Panc1 (cell line): Measurements from ENCODE around the gene APBB2. TPM values are rescaled to one million over a fixed set of nuclear protein-coding genes. Genes with fewer than 3 reads are reported as not detected.

Source experiments
- ATAC-seq: fragments of 200-7000 bp; cut with Tn5 transposase; 2 replicates; pipeline ENCODE4 v1.9.1; 2020; ENCODE audit warnings: mild to moderate bottlenecking, moderate library complexity
- BruUV-seq: library from RNA; stranded (reverse); fragments of 400-500 nt; replicated peaks from 2 replicates; lab custom pipeline; 2021; lab: Mats Ljungman, UMichigan
- CTCF ChIA-PET: fragments of 300-600 bp; sonication (Branson Sonifier 250); formaldehyde crosslinking; loops from one replicate; lab custom pipeline; 2022; ENCODE audit warnings: antibody characterized with exemption; lab: Charles Lee
- POLR2A ChIA-PET: fragments of 300-600 bp; sonication (Branson Sonifier 250); formaldehyde crosslinking; loops from one replicate; lab custom pipeline; 2022; ENCODE audit warnings: antibody characterized with exemption; lab: Charles Lee
- DNase-seq: peaks from one replicate; pipeline ENCODE4 v3.0.0-alpha.2; 2010; ENCODE audit warnings: low read depth, low spot score
- H3K27ac ChIP-seq: 2 replicates; pipeline ENCODE4 v1.5.1; 2011; ENCODE audit warnings: mild to moderate bottlenecking, low read length, inconsistent platforms
- H3K27me3 ChIP-seq: fragments of 200-500 bp; sonication (Bioruptor generic); 2 replicates; pipeline ENCODE4 v1.6.0; 2014; ENCODE audit warnings: low read length, inconsistent platforms; ENCODE audit not compliant: control insufficient read depth, insufficient read depth
- H3K36me3 ChIP-seq: fragments of 200-500 bp; sonication (Bioruptor generic); 2 replicates; pipeline ENCODE4 v1.5.1; 2014; ENCODE audit warnings: inconsistent platforms, mild to moderate bottlenecking, low read length, moderate library complexity; ENCODE audit not compliant: control insufficient read depth, insufficient read depth
- H3K4me1 ChIP-seq: 2 replicates; pipeline ENCODE4 v1.5.1; 2011; ENCODE audit warnings: inconsistent platforms, mild to moderate bottlenecking, low read length, moderate library complexity; ENCODE audit not compliant: control insufficient read depth, insufficient read depth
- H3K4me3 ChIP-seq, 2 experiments: 2 replicates each; pipeline ENCODE4 v1.5.1; 2011 to 2012; ENCODE audit warnings: low read depth in 2 of 2, low read length in 2 of 2, mild to moderate bottlenecking in 2 of 2, inconsistent platforms in 1 of 2, moderate library complexity in 1 of 2
- H3K9me3 ChIP-seq: fragments of 200-500 bp; sonication (Bioruptor generic); 2 replicates; pipeline ENCODE4 v1.5.1; 2014; ENCODE audit warnings: low read depth, mild to moderate bottlenecking, inconsistent platforms, low read length, moderate library complexity; ENCODE audit not compliant: control insufficient read depth, insufficient read depth
- POLR2AphosphoS5 ChIP-seq: IDR thresholded peaks from 2 replicates; pipeline ENCODE4 v1.6.1; 2012; ENCODE audit warnings: mild to moderate bottlenecking, low read depth, low read length, moderate library complexity
- REST ChIP-seq, 2 experiments: IDR thresholded peaks; 2 replicates each; pipeline ENCODE4 v1.6.1; 2011 to 2012; ENCODE audit warnings: low read depth in 2 of 2, control low read depth in 1 of 2, low read length in 1 of 2, mild to moderate bottlenecking in 1 of 2, moderate library complexity in 1 of 2; ENCODE audit not compliant: insufficient read depth in 1 of 2
- SIN3A ChIP-seq: IDR thresholded peaks from 2 replicates; pipeline ENCODE4 v1.6.1; 2012; ENCODE audit warnings: low read depth, mild to moderate bottlenecking, low read length, moderate library complexity, borderline replicate concordance; ENCODE audit not compliant: insufficient read depth
- TCF7L2 ChIP-seq: IDR thresholded peaks from 2 replicates; pipeline ENCODE4 v1.6.1; 2011; ENCODE audit warnings: mild to moderate bottlenecking, low read depth, low read length, inconsistent platforms
- in situ Hi-C: cut with HindIII; loops from 2 replicates; pipeline ENCODE4 v1.10.0; 2016; ENCODE audit warnings: low sequenced_read_pairs, low pct_unique_long_range_greater_than_20kb
- intact Hi-C: fragments of 100-400 bp; cut with micrococcal nuclease; formaldehyde crosslinking; loops from one replicate; pipeline ENCODE4 v1.10.0; 2022; ENCODE audit not compliant: unreplicated experiment
- total RNA-seq: library from RNA; stranded (reverse); gene quantifications from one replicate; pipeline ENCODE4 v1.2.1, GENCODE V29; 2021; ENCODE audit not compliant: unreplicated experiment
- TF ChIP-seq, protein P1 (sequence below): fragments of 450-650 bp; IDR thresholded peaks from 2 replicates; pipeline ENCODE4 v1.5.1; 2017; ENCODE audit warnings: mild to moderate bottlenecking

Gene APBB2
- total RNA-seq, 1 experiment from 2014 or later, result 27.1 TPM

DNA sequence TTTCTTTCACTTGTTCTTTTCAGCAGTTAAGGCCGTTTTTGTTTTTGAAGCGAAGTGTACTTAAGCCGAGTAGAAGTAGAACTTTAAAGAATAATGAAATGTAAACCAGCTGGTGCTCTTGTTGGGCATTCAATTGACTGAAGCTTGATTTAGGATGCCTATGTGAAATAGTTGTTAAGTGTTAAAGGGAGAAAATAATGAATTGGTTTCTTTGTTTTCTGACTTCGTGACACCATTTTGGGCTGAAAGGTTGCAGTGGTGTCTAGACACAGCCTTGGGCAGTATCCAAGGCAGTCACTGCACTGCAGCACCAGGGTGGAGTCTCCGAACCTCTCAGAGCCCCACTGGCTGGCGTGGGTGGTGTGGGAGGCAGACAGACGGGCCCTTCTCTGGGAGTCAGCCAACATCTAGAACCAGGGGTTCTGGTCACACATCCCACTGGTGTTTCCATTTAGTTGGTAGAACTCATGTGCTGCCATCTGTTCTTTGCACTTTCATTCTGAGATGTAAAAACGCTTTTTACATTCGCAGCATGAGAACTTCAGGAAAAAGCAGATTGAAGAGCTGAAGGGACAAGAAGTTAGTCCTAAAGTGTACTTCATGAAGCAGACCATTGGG is 45.9 kb upstream of the APBB2 start:
- Histone ChIP-seq H3K36me3 (no peaks in the 10 kb centered on the region), H3K9me3 (no peaks in the 10 kb centered on the region), H3K4me3 (no peak overlapping the region), H3K27ac (no peak overlapping the region), H3K27me3 (peaks cover 2% of the 10 kb centered on the region; the same call in 1 of the 2 replicates), H3K4me1 (no peaks in the 10 kb centered on the region)
- POLR2A ChIA-PET, result no interaction called here
- CTCF ChIA-PET, result no interaction called here
- ATAC-seq, result no peak
- no TSS peak for BruUV-seq
- TF ChIP-seq POLR2AphosphoS5 (no peak), TCF7L2 (no peak), SIN3A (no peak), REST (IDR thresholded peaks at IDR 0.05; ENCODE audit: insufficient read depth in 1 of 2, low read depth in 2 of 2, low read length in 1 of 2) (no peak)
- TF ChIP-seq, protein P1, sequence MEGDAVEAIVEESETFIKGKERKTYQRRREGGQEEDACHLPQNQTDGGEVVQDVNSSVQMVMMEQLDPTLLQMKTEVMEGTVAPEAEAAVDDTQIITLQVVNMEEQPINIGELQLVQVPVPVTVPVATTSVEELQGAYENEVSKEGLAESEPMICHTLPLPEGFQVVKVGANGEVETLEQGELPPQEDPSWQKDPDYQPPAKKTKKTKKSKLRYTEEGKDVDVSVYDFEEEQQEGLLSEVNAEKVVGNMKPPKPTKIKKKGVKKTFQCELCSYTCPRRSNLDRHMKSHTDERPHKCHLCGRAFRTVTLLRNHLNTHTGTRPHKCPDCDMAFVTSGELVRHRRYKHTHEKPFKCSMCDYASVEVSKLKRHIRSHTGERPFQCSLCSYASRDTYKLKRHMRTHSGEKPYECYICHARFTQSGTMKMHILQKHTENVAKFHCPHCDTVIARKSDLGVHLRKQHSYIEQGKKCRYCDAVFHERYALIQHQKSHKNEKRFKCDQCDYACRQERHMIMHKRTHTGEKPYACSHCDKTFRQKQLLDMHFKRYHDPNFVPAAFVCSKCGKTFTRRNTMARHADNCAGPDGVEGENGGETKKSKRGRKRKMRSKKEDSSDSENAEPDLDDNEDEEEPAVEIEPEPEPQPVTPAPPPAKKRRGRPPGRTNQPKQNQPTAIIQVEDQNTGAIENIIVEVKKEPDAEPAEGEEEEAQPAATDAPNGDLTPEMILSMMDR, result no peak
- intact Hi-C loops, result no loop called here
- DNase-seq, result no peak
- in situ Hi-C loops, result no loop called here

GRCh38 chr4:41258783-41259182 is 44.4 kb upstream of the APBB2 start:
- intact Hi-C loops, result no loop called here
- H3K9me3 ChIP-seq, result no peaks in the 10 kb centered on the region
- H3K4me1 ChIP-seq, result no peaks in the 10 kb centered on the region
- ChIA-PET POLR2A (no interaction called here), CTCF (interaction anchor here (1.9 kb wide), 1 partner anchor 403 kb away, joined by 6 read pairs; no protein-coding TSS in a partner anchor)
- no TSS peak for BruUV-seq
- ATAC-seq (no peak), DNase-seq (no peak)
- H3K27me3 ChIP-seq, result peaks cover 2% of the 10 kb centered on the region; the same call in 1 of the 2 replicates
- no peak overlapping the region for H3K27ac ChIP-seq
- no peaks in the 10 kb centered on the region for H3K36me3 ChIP-seq
- TF ChIP-seq POLR2AphosphoS5, result no peak
- TF ChIP-seq, protein P1, result peak; percentile 39
- no peak for TF ChIP-seq TCF7L2
- TF ChIP-seq SIN3A, result no peak
- TF ChIP-seq REST (IDR thresholded peaks at IDR 0.05; ENCODE audit: insufficient read depth in 1 of 2, low read depth in 2 of 2, low read length in 1 of 2), result no peak
- in situ Hi-C loops, result no loop called here
- no peak overlapping the region for H3K4me3 ChIP-seq
